Prostate gland (tissue), 2 donors: ENCODE data around the gene TAF4.

Experiments used
- POLR2A ChIP-seq: fragments of 450-650 bp; IDR thresholded peaks from one replicate; pipeline ENCODE4 v1.6.1; 2016; ENCODE audit warnings: antibody characterized with exemption, mild to moderate bottlenecking
- TF ChIP-seq, protein P1 (sequence below), 4 experiments: fragments of 200-600 bp in 2 of 4; fragments of 450-650 bp in 2 of 4; sonication (generic) in 2 of 4; IDR thresholded peaks; 1 replicate in 3 of 4; 2 replicates in 1 of 4; pipeline ENCODE4 v1.5.1; 2016 to 2019; ENCODE audit warnings: antibody characterized with exemption in 4 of 4, mild to moderate bottlenecking in 2 of 4, moderate library complexity in 2 of 4

DNA sequence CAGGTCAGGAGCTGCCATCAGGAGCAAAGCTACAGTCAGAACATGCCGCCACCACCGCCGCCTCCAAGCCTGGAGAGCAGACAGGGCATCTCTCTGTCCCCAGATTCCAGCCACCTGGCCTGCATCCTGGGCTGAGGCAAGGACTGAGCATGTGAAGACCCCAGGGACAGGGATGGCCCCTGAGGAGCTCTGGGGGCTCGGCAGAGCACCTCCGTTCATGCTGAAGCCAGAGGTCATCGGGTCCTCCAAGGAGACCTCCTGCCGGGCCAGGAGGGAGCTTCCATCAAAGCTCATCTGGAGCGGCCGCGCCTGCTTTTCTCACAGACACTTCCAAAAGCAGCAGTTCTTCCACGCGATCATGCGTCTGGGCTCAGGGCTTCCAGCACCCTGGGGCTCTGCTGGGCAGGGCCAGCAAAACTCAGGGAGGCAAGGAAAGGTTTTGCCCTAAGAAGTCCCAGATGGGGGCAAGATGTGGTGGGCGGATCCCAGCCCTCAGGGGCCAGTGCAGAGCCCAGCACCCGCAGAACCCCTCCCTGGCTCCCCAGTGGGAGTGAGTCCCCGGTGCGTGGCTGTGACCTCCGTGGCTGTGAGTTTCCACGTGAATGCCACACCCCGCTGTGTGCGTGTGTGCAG is 138.4 kb downstream of the TAF4 start:
- TF ChIP-seq, protein P1, sequence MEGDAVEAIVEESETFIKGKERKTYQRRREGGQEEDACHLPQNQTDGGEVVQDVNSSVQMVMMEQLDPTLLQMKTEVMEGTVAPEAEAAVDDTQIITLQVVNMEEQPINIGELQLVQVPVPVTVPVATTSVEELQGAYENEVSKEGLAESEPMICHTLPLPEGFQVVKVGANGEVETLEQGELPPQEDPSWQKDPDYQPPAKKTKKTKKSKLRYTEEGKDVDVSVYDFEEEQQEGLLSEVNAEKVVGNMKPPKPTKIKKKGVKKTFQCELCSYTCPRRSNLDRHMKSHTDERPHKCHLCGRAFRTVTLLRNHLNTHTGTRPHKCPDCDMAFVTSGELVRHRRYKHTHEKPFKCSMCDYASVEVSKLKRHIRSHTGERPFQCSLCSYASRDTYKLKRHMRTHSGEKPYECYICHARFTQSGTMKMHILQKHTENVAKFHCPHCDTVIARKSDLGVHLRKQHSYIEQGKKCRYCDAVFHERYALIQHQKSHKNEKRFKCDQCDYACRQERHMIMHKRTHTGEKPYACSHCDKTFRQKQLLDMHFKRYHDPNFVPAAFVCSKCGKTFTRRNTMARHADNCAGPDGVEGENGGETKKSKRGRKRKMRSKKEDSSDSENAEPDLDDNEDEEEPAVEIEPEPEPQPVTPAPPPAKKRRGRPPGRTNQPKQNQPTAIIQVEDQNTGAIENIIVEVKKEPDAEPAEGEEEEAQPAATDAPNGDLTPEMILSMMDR (IDR thresholded peaks at IDR 0.05) = no peak
- TF ChIP-seq POLR2A = no peak
